GM12872 (cell line): Measurements from ENCODE around the gene QPRT.

ENCODE experiments used
- CTCF ChIP-seq: IDR thresholded peaks from 3 replicates; pipeline ENCODE4 v1.5.1; 2011; ENCODE audit warnings: low read depth, mild to moderate bottlenecking, low read length, moderate library complexity; ENCODE audit not compliant: insufficient read depth

Gene QPRT

GRCh38 chr16:29678691-29679267 lies at the start of gene QPRT:
Gene QPRT, plus strand, starts transcription at chr16:29679180. Its CDS starts 18 bp downstream, at chr16:29679198.
- no peak for TF ChIP-seq CTCF

- peak; percentile 33; the same call in 2 of the 3 replicates for TF ChIP-seq CTCF
Observed at GRCh38 chr16:29641561-29641960, 37.4 kb upstream of the QPRT start.

- TF ChIP-seq CTCF: no peak
Observed at GRCh38 chr16:29643596-29643995, 35.4 kb upstream of the QPRT start.

GRCh38 chr16:29644338-29644857 lies 34.6 kb upstream of the QPRT start:
- TF ChIP-seq CTCF: no peak

- no peak for TF ChIP-seq CTCF
Observed at GRCh38 chr16:29644973-29645693, 33.8 kb upstream of the QPRT start.

- TF ChIP-seq CTCF: no peak
Observed at GRCh38 chr16:29645694-29646187, 33.2 kb upstream of the QPRT start.

- TF ChIP-seq CTCF: no peak
Observed at GRCh38 chr16:29646947-29647346, 32.0 kb upstream of the QPRT start.
